Cardiac fibroblast (primary cell): Measurements from ENCODE around the gene FRMD5.
A peak's percentile ranks its signal among the peaks of the same experiment; 100 is the strongest.

Experiments
- DNase-seq, 2 donors: peaks; one replicate each; pipeline versions ENCODE4 v3.0.0 to v3.0.0-alpha.2; 2010; ENCODE audit warnings: low read depth in 2 of 2
- H3K4me3 ChIP-seq, 2 donors: replicated peaks in 1 of 2; 1 replicate in 1 of 2; 2 replicates in 1 of 2; pipeline ENCODE4 v1.5.1; 2011; ENCODE audit warnings: low read depth in 2 of 2, low read length in 2 of 2, mild to moderate bottlenecking in 2 of 2, moderate library complexity in 1 of 2
- CTCF ChIP-seq: IDR thresholded peaks from one replicate; pipeline ENCODE4 v1.5.1; 2011; ENCODE audit warnings: low read depth, mild to moderate bottlenecking, low read length, inconsistent platforms

Gene FRMD5

GRCh38 chr15:43939070-43939469, 256.0 kb downstream of the FRMD5 start:
- H3K4me3 ChIP-seq = no peak overlapping the region
- TF ChIP-seq CTCF = peak; percentile 60
- peak; percentile 30 to 53 for DNase-seq

GRCh38 chr15:43934480-43934879, 260.6 kb downstream of the FRMD5 start:
- H3K4me3 ChIP-seq = no peak overlapping the region
- TF ChIP-seq CTCF = no peak
- no peak for DNase-seq

GRCh38 chr15:43932907-43933306, 262.2 kb downstream of the FRMD5 start:
- peak; percentile 42 to 80 for DNase-seq
- TF ChIP-seq CTCF = no peak
- H3K4me3 ChIP-seq = no peak overlapping the region

- peak in 1 of 2 donors; percentile 59 for DNase-seq
- no peak for TF ChIP-seq CTCF
- H3K4me3 ChIP-seq = no peak overlapping the region
Observed at GRCh38 chr15:43931790-43932435, 263.2 kb downstream of the FRMD5 start.

GRCh38 chr15:43931119-43931518, 264.0 kb downstream of the FRMD5 start:
- no peak overlapping the region for H3K4me3 ChIP-seq
- no peak for TF ChIP-seq CTCF
- DNase-seq = no peak

- no peak for TF ChIP-seq CTCF
- H3K4me3 ChIP-seq = no peak overlapping the region
- no peak for DNase-seq
Observed at GRCh38 chr15:43930556-43930955, 264.5 kb downstream of the FRMD5 start.

- no peak for TF ChIP-seq CTCF
- H3K4me3 ChIP-seq = no peak overlapping the region
- DNase-seq = peak in 1 of 2 donors; percentile 50
Observed at GRCh38 chr15:43930079-43930478, 265.0 kb downstream of the FRMD5 start.
